Cardiac fibroblast (primary cell): ENCODE data around the gene NXN.
A peak's percentile ranks its signal among the peaks of the same experiment; 100 is the strongest.
"Not testable (repeated sequence)": the region's sequence is repeated elsewhere in the genome, so short reads cannot be mapped to it uniquely, and the experiment has no call there.

Experiments used
- DNase-seq, 2 donors: peaks; one replicate each; pipeline versions ENCODE4 v3.0.0 to v3.0.0-alpha.2; 2010; ENCODE audit warnings: low read depth in 2 of 2
- H3K4me3 ChIP-seq, 2 donors: replicated peaks in 1 of 2; 1 replicate in 1 of 2; 2 replicates in 1 of 2; pipeline ENCODE4 v1.5.1; 2011; ENCODE audit warnings: low read depth in 2 of 2, low read length in 2 of 2, mild to moderate bottlenecking in 2 of 2, moderate library complexity in 1 of 2
- TF ChIP-seq, protein P1 (sequence below): IDR thresholded peaks from one replicate; pipeline ENCODE4 v1.5.1; 2011; ENCODE audit warnings: low read depth, mild to moderate bottlenecking, low read length, inconsistent platforms

NXN gene

DNA sequence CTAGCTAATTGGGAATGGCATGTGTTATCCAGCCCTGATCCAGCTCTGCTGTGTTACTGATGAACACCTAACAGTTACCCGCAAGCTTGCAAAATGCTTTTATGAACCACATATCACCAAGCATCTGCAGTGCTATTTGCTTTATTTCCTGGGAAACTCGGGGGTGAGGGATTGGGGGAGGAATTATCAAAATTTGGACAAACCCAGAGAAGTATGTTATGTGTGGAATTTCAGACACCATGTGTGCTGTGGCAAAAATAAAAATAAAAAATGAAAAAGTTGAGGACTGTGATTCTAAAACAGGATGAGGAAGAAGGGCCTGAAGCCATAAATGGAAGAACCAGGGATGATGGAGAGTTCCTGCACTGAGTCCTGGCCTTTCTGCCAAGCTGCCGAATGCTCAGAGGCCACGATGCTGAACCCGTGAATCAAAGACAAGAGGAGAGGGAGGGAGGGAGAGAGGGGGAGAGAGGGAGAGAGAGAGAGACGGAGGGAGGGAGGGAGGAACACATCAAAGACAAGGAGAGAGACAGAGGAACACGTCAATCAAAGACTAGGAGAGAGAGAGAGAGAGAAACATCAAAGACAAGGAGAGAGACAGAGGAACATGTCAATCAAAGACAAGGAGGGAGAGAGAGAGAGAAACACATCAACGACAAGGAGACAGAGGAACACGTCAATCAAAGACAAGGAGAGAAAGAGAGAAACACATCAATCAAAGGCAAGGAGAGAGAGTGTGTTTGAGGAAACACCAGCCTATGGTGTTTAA lies 107.6 kb downstream of the NXN start:
- H3K4me3 ChIP-seq, result no peak overlapping the region
- TF ChIP-seq, protein P1, sequence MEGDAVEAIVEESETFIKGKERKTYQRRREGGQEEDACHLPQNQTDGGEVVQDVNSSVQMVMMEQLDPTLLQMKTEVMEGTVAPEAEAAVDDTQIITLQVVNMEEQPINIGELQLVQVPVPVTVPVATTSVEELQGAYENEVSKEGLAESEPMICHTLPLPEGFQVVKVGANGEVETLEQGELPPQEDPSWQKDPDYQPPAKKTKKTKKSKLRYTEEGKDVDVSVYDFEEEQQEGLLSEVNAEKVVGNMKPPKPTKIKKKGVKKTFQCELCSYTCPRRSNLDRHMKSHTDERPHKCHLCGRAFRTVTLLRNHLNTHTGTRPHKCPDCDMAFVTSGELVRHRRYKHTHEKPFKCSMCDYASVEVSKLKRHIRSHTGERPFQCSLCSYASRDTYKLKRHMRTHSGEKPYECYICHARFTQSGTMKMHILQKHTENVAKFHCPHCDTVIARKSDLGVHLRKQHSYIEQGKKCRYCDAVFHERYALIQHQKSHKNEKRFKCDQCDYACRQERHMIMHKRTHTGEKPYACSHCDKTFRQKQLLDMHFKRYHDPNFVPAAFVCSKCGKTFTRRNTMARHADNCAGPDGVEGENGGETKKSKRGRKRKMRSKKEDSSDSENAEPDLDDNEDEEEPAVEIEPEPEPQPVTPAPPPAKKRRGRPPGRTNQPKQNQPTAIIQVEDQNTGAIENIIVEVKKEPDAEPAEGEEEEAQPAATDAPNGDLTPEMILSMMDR, result no peak
- no peak for DNase-seq

DNA sequence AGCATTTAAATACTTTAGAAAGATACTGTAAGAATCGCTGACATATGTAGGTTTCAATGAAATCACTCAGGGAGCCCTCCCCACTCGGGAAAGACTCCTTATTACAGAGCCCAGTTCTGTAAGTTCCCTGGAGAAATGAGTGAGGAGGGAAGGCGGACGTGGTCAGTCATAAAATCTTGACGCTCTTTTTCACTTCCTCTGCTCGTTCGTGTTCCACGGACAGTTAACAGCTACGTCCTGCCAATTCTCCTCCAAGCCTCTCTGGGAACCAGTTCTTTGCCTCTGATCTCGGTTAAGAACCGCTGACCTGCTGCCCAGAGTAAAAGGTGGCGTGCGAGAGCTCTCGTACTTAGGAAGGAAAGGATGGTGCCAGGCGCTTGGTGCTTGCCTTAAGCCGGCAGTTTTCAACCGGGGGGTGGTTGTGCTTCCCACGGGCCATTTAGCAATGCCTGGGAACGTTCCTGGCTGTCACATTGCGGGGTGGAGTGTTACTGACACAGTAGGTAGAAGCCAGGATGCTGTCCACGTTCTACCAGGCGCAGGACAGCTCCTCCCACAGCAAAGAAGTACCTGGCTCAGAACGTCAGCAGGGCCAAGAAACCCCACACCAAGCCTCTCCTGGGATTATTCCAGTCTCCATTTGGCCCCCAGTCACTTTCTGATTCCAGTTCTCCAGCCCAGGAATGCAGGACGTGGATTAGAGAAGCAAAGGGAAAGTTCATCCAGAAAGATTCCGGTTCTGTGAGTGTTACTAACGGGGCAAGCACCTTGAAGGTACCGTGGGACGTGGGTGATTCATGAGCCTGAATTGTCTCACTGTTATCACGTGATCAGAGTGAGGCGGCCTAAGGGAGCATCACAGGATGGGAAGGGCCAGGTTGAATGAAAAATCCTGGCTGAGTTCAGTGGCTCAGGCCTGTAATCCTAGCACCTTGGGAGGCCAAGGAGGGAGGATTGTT lies 109.7 kb downstream of the NXN start:
- no peak overlapping the region for H3K4me3 ChIP-seq
- TF ChIP-seq, protein P1, result no peak
- peak; percentile 57 to 60 for DNase-seq

DNA sequence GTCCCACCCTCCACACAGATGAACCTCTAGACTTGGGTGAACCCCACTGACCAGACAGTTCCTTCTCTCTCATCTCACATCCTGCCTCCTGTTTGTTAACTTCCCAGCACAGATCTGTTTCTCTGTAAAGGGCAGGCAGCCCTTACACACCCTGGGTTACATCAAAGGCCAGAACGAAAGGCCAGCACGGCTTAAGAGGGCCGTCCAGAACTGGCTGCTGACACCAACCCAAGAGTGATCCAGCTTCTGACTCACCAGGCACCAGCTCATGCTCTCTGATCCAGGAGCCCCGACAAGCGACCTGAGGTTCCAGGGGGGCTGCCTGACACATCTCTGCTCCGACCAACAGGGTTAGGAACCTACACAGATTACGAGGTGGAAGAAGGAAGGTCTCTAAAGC lies 110.5 kb downstream of the NXN start:
- TF ChIP-seq, protein P1, result no peak
- DNase-seq, result peak; percentile 46 to 62
- no peak overlapping the region for H3K4me3 ChIP-seq

DNA sequence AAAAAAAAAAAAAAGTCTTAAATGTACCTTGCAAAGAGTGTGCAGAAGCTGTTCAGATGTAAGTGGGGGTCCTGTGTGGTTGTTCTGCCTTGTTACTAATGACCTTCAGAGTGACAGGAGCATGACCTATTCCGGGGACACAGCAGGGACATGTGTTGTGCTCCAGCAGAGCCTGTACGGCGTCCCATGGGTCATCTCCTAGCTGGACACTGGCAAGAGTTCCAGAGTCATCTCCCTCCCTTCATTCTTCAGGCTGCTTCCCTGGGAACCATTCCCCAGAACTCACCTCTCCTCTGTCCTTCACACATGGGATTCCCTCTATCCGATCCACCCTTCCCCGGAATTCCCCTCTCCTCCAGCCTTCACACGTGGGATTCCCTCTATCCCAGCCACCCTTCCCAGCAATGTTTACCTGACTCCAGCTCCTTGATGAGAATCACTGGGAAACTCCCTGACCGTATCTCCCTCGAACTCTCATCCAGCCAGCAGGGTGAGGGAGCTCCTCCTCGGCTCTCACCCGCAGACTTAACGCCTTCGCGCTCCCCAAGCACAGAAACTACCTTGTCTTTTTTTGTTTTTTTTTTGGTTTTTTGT lies 111.6 kb downstream of the NXN start:
- no peak for DNase-seq
- no peak overlapping the region for H3K4me3 ChIP-seq
- TF ChIP-seq, protein P1, result no peak

DNA sequence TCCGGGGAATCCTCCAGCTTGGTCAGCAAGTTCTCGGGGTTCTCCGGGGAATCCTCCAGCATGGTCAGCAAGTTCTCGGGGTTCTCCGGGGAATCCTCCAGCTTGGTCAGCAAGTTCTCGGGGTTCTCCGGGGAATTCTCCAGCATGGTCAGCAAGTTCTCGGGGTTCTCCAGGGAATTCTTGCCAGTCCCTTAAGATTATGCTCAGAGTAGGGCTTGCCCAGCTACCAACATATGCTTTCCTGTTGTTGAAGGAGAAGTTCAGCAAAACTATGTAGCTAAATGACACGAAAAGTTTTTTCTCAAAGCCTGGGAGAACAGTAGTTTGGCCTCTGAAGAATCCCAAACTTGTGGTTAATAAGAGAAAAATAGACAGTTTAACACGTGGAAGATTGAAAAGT lies 112.3 kb downstream of the NXN start:
- not testable (repeated sequence) for H3K4me3 ChIP-seq, DNase-seq

DNA sequence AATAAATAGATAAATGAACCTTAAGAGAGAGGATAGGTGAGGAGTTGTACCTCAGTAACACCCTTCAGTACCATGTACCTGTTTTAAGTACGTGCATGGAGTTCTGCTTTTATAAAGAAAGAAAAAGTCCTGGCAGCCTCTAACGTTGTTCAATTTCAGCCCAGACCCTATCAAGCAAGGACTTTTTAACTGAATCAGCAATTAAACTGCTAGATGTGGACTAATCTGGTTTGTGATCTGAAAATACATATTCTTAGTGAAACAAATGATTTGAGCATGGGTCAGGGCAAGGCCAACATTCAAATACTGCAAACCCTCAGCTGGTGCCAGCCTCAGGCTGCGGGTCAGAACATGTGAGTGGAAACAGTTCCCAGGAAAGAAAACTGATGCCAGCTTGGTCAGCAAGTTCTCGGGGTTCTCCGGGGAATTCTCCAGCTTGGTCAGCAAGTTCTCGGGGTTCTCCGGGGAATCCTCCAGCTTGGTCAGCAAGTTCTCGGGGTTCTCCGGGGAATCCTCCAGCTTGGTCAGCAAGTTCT lies 112.9 kb downstream of the NXN start:
- TF ChIP-seq, protein P1, result no peak
- no peak overlapping the region for H3K4me3 ChIP-seq
- DNase-seq, result no peak
